GM12891 (cell line): Measurements from ENCODE around the gene TPGS2.

Experiments
- DNase-seq: peaks from one replicate; pipeline ENCODE4 v3.0.0; 2011; ENCODE audit warnings: low spot score; ENCODE audit not compliant: insufficient read length
- FAIRE-seq: peaks from 2 replicates; lab custom pipeline; 2011; peaks lifted over from hg19 to GRCh38; lab: Jason Lieb, UNC
- PAX5 ChIP-seq: IDR thresholded peaks from 2 replicates; pipeline ENCODE4 v1.6.1; 2011; ENCODE audit warnings: low read length, moderate library complexity, mild to moderate bottlenecking; ENCODE audit not compliant: insufficient read depth, severe bottlenecking
- POLR2A ChIP-seq: IDR thresholded peaks from 2 replicates; pipeline ENCODE4 v1.6.1; 2011; ENCODE audit warnings: low read depth, low read length, control low read depth
- POLR2AphosphoS5 ChIP-seq: IDR thresholded peaks from 2 replicates; pipeline ENCODE4 v1.6.1; 2011; ENCODE audit warnings: low read depth, low read length, control low read depth
- POU2F2 ChIP-seq: IDR thresholded peaks from 2 replicates; pipeline ENCODE4 v1.6.1; 2011; ENCODE audit warnings: low read depth, mild to moderate bottlenecking, control low read depth, low read length, moderate library complexity
- SPI1 ChIP-seq: IDR thresholded peaks from 2 replicates; pipeline ENCODE4 v1.6.1; 2011; ENCODE audit warnings: low read depth, low read length, control low read depth
- TAF1 ChIP-seq: IDR thresholded peaks from 2 replicates; pipeline ENCODE4 v1.6.1; 2011; ENCODE audit warnings: low read depth, low read length, control low read depth

The TPGS2 gene

GRCh38 chr18:36756242-36756641 lies 72.6 kb downstream of the TPGS2 start:
- no peak for TF ChIP-seq PAX5
- no peak for TF ChIP-seq SPI1
- no peak for TF ChIP-seq POU2F2
- TF ChIP-seq POLR2A = no peak
- no peak for TF ChIP-seq POLR2AphosphoS5
- TF ChIP-seq TAF1 = no peak
- FAIRE-seq = no peak
- DNase-seq = no peak

GRCh38 chr18:36752929-36753865 lies 75.6 kb downstream of the TPGS2 start:
- no peak for TF ChIP-seq POLR2A
- TF ChIP-seq POU2F2 = no peak
- no peak for TF ChIP-seq TAF1
- TF ChIP-seq SPI1 = no peak
- no peak for TF ChIP-seq POLR2AphosphoS5
- TF ChIP-seq PAX5 = no peak
- no peak for DNase-seq
- no peak for FAIRE-seq

DNA sequence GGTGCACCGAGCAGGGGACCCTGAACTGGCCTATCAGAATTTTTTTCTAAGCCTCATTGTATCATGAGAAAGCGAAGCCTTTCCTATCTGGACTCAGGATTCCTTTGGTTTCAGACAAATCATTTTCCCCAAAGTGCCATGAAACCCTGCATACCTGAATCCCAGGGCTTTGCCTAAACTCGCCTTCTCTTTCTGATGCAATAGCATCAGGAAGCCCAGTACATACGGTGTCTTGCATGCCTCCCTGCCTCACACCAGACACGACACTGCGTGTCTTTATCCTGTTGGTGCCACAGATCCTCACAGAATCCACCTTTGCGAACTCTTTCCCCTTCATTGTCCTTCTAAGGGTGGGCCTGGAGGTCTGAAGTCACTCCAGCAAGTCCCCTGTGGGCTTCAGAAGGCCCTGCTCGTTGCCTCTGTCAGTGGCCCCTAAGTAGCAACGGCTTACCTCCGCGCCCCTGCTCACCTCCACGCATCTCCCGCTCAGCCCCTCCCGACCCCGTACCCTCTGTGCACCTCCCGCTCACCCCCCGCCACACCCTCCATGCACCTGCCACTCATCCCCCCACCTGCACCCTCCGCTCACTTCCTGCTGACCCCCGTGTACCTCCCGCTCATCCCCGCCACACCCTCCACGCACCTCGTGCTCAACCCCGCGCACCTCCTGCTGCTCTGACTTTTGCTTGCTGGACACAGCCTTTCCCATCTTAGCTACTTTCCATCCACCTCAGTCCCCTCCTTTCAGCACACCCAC lies 83.4 kb downstream of the TPGS2 start:
- DNase-seq (no peak), FAIRE-seq (no peak)
- no peak for TF ChIP-seq POLR2A
- TF ChIP-seq POLR2AphosphoS5 = no peak
- no peak for TF ChIP-seq TAF1
- TF ChIP-seq POU2F2 = no peak
- no peak for TF ChIP-seq PAX5
- TF ChIP-seq SPI1 = no peak

DNA sequence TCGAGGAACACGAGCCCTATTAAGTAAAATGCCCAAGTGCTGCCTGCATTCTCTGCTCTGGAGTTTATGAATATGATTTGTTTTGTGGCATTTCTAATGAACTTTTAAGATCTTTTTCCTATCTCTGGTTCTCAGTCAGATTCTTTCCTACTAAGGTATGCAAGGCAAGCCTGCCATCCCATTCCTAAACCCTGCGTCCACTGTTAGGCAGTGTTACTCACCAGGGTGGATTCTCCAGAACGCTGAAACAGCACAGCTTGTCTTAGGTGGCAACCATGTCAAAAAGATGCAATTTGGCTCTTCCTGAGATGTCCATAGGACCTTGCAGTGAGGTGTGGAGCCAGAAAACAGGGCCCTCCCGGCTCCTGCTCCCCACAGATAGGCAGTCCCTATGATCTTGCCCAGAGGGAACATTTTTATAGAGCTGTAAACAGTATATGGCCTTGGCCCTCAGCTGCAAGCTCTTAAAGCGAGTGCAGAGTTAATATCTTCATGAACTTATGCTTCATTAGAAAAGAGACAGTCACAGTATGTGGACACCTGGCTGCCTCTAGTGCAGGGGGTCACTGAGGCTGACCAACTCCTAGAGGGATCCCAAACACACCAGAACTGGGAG lies 84.4 kb downstream of the TPGS2 start:
- TF ChIP-seq PAX5 = no peak
- no peak for TF ChIP-seq POLR2AphosphoS5
- no peak for TF ChIP-seq POU2F2
- TF ChIP-seq TAF1 = no peak
- TF ChIP-seq SPI1 = no peak
- no peak for TF ChIP-seq POLR2A
- no peak for FAIRE-seq
- no peak for DNase-seq
